ENCODE measurements around the gene ST3GAL5. TPM values are rescaled to one million over a fixed set of nuclear protein-coding genes. Genes with fewer than 3 reads are reported as not detected.

Gene ST3GAL5
- total and polyA plus RNA-seq, 2 of the 8 experiments (the other 6 are each of a cell fraction or from before 2014, with no cell fraction given), result 1.9 to 4.5 TPM

DNA sequence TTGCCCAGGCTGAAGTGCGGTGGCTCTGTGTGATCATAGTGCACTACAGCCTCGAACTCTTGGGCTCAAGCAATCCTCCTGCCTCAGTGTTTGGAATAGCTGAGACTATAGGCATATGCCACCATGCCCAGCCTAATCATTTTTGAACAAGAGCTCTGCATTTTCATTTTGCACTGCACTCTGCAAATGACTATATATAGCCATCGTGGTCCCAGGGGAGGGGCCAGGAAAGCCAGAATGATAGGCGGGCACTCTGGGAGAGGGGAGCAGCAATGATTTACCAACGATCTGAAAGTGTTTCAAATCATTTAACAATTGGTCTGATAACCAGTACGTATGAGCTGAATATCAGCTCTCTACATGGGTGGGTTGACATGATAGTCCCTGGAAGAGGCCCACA lies 22.3 kb upstream of the ST3GAL5 start (continued):
- TF ChIP-seq, protein P1, sequence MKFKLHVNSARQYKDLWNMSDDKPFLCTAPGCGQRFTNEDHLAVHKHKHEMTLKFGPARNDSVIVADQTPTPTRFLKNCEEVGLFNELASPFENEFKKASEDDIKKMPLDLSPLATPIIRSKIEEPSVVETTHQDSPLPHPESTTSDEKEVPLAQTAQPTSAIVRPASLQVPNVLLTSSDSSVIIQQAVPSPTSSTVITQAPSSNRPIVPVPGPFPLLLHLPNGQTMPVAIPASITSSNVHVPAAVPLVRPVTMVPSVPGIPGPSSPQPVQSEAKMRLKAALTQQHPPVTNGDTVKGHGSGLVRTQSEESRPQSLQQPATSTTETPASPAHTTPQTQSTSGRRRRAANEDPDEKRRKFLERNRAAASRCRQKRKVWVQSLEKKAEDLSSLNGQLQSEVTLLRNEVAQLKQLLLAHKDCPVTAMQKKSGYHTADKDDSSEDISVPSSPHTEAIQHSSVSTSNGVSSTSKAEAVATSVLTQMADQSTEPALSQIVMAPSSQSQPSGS (IDR thresholded peaks at IDR 0.05; ENCODE audit: low read length), result no peak
- TF ChIP-seq POLR2AphosphoS5 (IDR thresholded peaks at IDR 0.05; ENCODE audit: low read depth, low read length) (no peak), PHF8 (conservative IDR thresholded peaks at IDR 0.05; ENCODE audit: low read depth, low read length) (no peak), CREB1 (IDR thresholded peaks at IDR 0.05) (no peak), CHD7 (IDR thresholded peaks at IDR 0.05; ENCODE audit: insufficient replicate concordance, low read length) (no peak), SP2 (IDR thresholded peaks at IDR 0.05; ENCODE audit: low read length) (no peak)

All from H1 (cell line).